ENCODE results near the gene NUDT19.
A peak's percentile ranks its signal among the peaks of the same experiment; 100 is the strongest.

The NUDT19 gene

GRCh38 chr19:32688311-32688710 lies 3.3 kb upstream of the NUDT19 start:
- TF ChIP-seq ZNF70 (CRISPR knock-in tag; IDR thresholded peaks at IDR 0.05) (no peak), CSDC2 (CRISPR knock-in tag; IDR thresholded peaks at IDR 0.05) (no peak), ISL1 (CRISPR knock-in tag; IDR thresholded peaks at IDR 0.05) (no peak), PATZ1 (CRISPR knock-in tag; IDR thresholded peaks at IDR 0.05; ENCODE audit: borderline replicate concordance) (no peak), BACH2 (CRISPR knock-in tag; IDR thresholded peaks at IDR 0.05; ENCODE audit: borderline replicate concordance) (no peak)
- TF ChIP-seq, protein P1, sequence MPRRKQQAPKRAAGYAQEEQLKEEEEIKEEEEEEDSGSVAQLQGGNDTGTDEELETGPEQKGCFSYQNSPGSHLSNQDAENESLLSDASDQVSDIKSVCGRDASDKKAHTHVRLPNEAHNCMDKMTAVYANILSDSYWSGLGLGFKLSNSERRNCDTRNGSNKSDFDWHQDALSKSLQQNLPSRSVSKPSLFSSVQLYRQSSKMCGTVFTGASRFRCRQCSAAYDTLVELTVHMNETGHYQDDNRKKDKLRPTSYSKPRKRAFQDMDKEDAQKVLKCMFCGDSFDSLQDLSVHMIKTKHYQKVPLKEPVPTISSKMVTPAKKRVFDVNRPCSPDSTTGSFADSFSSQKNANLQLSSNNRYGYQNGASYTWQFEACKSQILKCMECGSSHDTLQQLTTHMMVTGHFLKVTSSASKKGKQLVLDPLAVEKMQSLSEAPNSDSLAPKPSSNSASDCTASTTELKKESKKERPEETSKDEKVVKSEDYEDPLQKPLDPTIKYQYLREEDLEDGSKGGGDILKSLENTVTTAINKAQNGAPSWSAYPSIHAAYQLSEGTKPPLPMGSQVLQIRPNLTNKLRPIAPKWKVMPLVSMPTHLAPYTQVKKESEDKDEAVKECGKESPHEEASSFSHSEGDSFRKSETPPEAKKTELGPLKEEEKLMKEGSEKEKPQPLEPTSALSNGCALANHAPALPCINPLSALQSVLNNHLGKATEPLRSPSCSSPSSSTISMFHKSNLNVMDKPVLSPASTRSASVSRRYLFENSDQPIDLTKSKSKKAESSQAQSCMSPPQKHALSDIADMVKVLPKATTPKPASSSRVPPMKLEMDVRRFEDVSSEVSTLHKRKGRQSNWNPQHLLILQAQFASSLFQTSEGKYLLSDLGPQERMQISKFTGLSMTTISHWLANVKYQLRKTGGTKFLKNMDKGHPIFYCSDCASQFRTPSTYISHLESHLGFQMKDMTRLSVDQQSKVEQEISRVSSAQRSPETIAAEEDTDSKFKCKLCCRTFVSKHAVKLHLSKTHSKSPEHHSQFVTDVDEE (CRISPR knock-in tag; IDR thresholded peaks at IDR 0.05) = no peak
- TF ChIP-seq, protein P2, sequence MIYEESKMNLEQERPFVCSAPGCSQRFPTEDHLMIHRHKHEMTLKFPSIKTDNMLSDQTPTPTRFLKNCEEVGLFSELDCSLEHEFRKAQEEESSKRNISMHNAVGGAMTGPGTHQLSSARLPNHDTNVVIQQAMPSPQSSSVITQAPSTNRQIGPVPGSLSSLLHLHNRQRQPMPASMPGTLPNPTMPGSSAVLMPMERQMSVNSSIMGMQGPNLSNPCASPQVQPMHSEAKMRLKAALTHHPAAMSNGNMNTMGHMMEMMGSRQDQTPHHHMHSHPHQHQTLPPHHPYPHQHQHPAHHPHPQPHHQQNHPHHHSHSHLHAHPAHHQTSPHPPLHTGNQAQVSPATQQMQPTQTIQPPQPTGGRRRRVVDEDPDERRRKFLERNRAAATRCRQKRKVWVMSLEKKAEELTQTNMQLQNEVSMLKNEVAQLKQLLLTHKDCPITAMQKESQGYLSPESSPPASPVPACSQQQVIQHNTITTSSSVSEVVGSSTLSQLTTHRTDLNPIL (CRISPR knock-in tag; IDR thresholded peaks at IDR 0.05; ENCODE audit: low read depth) = no peak
- ATAC-seq = no peak

DNA sequence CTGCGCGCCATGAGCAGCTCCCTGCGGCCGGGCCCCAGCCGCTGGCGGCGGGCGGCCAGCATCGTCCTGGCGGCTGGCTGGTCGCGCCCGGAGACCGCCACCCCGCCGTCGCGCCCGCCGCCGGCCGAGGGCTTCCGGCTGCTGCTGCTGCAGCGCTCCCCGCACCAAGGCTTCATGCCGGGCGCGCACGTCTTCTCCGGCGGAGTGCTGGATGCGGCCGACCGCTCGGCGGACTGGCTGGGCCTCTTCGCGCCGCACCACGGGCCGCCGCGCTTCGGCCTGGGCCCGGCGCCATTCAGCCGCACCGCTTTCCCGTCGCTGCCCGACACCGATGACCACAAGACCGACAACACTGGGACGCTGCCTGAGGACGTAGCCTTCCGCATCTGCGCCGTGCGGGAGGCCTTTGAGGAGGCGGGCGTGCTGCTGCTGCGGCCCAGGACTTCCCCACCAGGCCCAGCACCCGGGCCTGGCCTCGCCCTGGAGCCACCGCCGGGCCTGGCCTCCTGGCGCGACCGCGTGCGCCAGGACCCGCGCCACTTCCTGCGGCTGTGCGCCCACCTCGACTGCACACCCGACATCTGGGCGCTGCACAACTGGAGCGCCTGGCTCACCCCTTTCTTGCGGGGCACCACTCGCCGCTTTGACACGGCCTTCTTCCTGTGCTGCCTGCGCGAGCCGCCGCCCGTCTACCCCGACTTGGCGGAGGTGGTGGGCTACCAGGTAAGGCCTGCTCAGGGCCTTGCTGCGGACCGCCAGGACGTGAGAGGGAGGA lies 518 bp downstream of the NUDT19 start:
- ATAC-seq = peak; percentile 79

GRCh38 chr19:32692727-32693061 lies 1.1 kb downstream of the NUDT19 start:
- peak; percentile 2; the same call in 1 of the 3 replicates for ATAC-seq
- TF ChIP-seq ZFP30 (CRISPR knock-in tag; IDR thresholded peaks at IDR 0.05) (no peak), ZNF8 (CRISPR knock-in tag; IDR thresholded peaks at IDR 0.05) (no peak), CSDC2 (CRISPR knock-in tag; IDR thresholded peaks at IDR 0.05) (no peak), PATZ1 (CRISPR knock-in tag; IDR thresholded peaks at IDR 0.05; ENCODE audit: borderline replicate concordance) (no peak), ZNF565 (CRISPR knock-in tag; conservative IDR thresholded peaks at IDR 0.05; ENCODE audit: low read depth) (no peak), PPARA (CRISPR knock-in tag; IDR thresholded peaks at IDR 0.05; ENCODE audit: borderline replicate concordance) (no peak), ZFP3 (CRISPR knock-in tag; IDR thresholded peaks at IDR 0.05) (no peak), SNAI2 (CRISPR knock-in tag; IDR thresholded peaks at IDR 0.05) (no peak), TCF4 (CRISPR knock-in tag; IDR thresholded peaks at IDR 0.05; ENCODE audit: borderline replicate concordance) (no peak), TOX (CRISPR knock-in tag; IDR thresholded peaks at IDR 0.05; ENCODE audit: borderline replicate concordance) (no peak), ZNF70 (CRISPR knock-in tag; IDR thresholded peaks at IDR 0.05) (no peak), BACH2 (CRISPR knock-in tag; IDR thresholded peaks at IDR 0.05; ENCODE audit: borderline replicate concordance) (no peak), ARNTL (CRISPR knock-in tag; IDR thresholded peaks at IDR 0.05; ENCODE audit: borderline replicate concordance, low read depth) (no peak), GLIS3 (CRISPR knock-in tag; IDR thresholded peaks at IDR 0.05) (no peak)
- TF ChIP-seq, protein P2 (CRISPR knock-in tag; IDR thresholded peaks at IDR 0.05; ENCODE audit: low read depth) = no peak
- TF ChIP-seq, protein P1 (CRISPR knock-in tag; IDR thresholded peaks at IDR 0.05) = no peak

More for the DNA sequence above, 518 bp downstream of the NUDT19 start:
- TF ChIP-seq, protein P3, sequence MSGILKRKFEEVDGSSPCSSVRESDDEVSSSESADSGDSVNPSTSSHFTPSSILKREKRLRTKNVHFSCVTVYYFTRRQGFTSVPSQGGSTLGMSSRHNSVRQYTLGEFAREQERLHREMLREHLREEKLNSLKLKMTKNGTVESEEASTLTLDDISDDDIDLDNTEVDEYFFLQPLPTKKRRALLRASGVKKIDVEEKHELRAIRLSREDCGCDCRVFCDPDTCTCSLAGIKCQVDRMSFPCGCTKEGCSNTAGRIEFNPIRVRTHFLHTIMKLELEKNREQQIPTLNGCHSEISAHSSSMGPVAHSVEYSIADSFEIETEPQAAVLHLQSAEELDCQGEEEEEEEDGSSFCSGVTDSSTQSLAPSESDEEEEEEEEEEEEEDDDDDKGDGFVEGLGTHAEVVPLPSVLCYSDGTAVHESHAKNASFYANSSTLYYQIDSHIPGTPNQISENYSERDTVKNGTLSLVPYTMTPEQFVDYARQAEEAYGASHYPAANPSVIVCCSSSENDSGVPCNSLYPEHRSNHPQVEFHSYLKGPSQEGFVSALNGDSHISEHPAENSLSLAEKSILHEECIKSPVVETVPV (CRISPR knock-in tag; IDR thresholded peaks at IDR 0.05) = no peak
- no peak for TF ChIP-seq ZFP30 (CRISPR knock-in tag; IDR thresholded peaks at IDR 0.05)
- no peak for TF ChIP-seq ISL1 (CRISPR knock-in tag; IDR thresholded peaks at IDR 0.05)
- TF ChIP-seq ZFP3 (CRISPR knock-in tag; IDR thresholded peaks at IDR 0.05) = no peak
- TF ChIP-seq PPARA (CRISPR knock-in tag; IDR thresholded peaks at IDR 0.05; ENCODE audit: borderline replicate concordance) = no peak
- TF ChIP-seq, protein P4, sequence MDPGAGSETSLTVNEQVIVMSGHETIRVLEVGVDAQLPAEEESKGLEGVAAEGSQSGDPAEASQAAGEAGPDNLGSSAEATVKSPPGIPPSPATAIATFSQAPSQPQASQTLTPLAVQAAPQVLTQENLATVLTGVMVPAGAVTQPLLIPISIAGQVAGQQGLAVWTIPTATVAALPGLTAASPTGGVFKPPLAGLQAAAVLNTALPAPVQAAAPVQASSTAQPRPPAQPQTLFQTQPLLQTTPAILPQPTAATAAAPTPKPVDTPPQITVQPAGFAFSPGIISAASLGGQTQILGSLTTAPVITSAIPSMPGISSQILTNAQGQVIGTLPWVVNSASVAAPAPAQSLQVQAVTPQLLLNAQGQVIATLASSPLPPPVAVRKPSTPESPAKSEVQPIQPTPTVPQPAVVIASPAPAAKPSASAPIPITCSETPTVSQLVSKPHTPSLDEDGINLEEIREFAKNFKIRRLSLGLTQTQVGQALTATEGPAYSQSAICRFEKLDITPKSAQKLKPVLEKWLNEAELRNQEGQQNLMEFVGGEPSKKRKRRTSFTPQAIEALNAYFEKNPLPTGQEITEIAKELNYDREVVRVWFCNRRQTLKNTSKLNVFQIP (CRISPR knock-in tag; IDR thresholded peaks at IDR 0.05; ENCODE audit: borderline replicate concordance, low read depth) = no peak
